EH (cell line): ENCODE results near the gene ARMH2.
"Not testable (repeated sequence)": the region's sequence is repeated elsewhere in the genome, so short reads cannot be mapped to it uniquely, and the experiment has no call there.

Experiments used
- DNase-seq: peaks from one replicate; pipeline ENCODE4 v3.0.0-alpha.2; 2015; ENCODE audit warnings: low read depth

Gene ARMH2

DNA sequence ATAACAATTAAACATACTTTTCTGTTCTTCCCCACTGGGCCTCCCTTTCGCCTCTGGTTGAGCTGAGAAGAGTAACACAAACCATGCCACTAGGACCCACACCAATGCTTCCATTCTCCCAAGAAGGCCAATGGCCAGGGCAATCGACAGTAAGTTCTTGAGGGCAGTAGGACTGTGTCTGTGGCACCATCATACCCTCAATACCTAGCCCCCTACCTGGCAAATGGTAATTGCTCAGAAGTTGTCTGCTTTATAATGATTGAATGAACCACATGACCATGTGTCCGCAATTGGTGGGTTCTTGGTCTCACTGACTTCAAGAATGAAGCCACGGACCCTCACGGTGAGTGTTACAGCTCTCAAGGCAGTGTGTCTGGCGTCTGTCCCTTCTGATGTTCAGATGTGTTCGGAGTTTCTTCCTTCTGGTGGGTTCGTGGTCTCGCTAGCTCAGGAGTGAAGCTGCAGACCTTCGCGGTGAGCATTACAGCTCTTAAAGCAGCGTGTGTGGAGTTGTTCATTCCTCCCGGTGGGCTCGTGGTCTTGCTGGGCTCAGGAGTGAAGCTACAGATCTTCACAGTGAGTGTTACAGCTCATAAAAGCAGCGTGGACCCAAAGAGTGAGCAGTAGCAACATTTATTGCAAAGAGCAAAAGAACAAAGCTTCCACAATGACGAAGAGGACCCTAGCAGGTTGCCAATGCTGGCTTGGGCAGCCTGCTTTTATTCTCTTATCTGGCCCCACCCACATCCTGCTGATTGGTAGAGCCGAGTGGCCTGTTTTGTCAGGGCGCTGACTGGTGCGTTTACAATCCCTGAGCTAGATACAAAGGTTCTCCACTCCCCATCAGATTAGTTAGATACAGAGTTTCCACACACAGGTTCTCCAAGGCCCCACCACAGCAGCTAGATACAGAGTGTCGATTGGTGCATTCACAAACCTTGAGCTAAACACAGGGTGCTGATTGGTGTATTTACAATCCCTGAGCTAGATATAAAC is 33.6 kb downstream of the ARMH2 start:
- DNase-seq, result not testable (repeated sequence)

DNA sequence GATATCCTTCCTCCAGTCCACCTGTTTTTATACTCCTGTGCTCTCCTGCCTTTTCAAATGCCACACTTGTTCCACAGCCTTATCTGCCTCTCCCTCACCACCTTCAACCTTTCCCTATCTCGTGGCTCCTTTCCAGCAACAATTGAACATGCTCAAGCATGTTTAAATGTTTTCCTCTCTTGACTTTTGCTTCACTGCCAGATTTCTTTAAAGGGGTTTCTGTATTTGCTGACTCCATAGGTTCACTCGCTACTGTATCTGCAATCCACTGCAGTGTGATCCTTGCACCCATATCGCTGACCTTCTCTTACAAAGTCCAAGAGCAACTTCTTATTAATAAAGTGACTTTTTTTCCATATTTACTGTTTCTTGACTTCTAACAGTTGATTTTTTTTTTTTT is 35.1 kb downstream of the ARMH2 start:
- DNase-seq, result no peak

DNA sequence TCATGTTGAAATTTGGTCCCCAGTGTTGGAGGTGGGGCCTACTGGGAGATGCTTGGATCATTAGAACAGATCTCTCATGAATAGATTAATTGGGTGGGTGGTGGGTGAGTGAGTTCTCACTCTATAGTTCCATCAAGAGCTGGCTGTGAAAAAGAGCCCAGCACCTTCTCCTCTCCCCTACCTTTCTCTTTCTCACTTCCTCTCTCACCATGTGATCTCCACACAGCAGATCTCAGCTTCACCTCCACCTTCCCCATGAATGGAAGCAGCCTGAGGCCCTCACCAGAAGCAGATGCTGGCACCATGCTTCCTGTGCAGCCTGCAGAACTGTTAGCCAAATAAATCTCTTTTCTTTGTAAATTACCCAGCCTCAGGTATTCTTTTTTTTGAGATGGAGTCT is 36.9 kb downstream of the ARMH2 start:
- DNase-seq, result no peak

DNA sequence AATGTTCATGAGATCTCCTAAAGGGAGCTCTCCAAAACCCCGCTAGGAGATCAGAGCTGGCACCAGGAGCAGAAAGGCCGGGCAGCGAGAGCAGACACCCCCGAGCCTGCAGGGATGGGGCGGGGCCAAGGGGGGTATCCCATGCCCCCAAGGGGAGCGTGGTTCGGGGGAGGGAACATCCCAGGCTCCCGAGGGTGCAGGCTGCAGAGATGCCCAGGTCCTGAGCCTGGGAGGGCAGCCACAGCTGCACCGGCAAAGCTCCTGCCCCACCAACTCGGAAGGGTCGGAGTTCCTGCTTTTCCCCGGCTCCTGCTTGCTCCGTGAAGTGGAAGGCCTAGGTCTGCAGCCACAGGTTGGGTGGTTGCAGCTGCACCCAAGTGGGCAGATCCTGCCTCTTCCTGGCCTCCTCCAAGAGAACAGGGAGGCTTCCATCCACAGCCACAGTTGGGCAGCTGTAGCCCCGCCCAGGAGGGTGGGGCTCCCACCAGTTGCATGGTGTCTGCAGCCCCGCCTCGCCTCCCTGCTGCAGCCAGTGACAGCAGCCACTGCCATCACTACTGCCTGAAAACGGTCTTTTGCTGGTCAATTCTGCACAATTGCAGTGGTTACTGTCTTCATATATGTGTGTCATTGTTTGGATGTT is 37.4 kb downstream of the ARMH2 start:
- peak; percentile 34 for DNase-seq

GRCh38 chr6:24760210-24760609 is 38.5 kb downstream of the ARMH2 start:
- no peak for DNase-seq

DNA sequence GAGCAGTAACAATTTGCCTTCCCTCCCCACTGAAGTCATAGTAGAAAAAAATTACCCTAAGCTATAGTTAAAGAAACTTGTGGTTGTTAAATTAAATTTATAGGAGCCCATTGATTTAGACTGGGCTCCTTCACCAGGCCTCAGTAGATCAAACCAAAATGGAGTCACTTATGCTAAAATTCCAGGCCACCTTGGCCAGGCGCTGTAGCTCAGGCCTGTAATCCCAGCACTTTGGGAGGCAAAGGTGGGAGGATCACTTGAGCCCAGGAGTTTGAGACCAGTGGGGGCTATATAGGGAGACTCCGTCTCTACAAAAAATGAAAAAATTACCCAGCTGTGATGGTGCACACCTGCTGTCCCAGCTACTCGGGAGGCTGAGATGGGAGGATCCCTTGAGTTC is 39.0 kb downstream of the ARMH2 start:
- no peak for DNase-seq

DNA sequence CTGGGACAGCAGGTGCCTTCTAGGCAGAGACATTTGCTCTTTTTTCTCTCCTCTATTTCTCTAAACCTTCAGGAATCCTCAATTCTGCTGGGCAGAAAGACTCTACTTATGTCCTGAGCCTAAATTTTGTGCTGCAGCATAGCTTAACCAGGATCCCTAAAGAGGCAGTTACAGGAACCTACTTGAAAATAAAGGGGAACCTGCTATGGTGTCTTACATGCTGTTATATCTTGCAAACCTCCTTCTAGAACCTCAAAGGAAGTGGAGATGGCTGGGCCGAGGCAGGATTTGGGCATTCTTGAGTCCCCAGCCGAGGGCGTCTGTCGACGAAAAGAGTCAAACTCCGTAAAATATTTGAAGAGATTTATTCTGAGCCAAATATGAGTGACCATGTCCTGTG is 41.1 kb downstream of the ARMH2 start:
- no peak for DNase-seq

- DNase-seq, result no peak
Observed at GRCh38 chr6:24755279-24755678, 43.4 kb downstream of the ARMH2 start.

DNA sequence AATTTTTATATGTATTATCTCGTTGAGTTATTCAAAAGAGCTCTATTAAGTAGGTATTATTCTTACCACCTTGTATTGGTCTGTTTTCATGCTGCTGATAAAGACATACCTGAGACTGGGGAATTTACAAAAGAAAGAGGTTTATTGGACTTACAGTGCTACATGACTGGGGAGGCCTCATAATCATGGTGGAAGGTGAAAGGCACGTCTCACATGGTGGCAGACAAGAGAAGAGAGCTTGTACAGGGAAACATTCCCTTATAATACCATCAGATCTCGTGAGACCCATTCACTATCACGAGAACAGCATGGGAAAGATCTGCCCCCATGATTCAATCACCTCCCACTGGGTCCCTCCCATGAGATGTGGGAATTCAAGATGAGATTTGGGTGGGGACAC is 44.3 kb downstream of the ARMH2 start:
- DNase-seq, result not testable (repeated sequence)

DNA sequence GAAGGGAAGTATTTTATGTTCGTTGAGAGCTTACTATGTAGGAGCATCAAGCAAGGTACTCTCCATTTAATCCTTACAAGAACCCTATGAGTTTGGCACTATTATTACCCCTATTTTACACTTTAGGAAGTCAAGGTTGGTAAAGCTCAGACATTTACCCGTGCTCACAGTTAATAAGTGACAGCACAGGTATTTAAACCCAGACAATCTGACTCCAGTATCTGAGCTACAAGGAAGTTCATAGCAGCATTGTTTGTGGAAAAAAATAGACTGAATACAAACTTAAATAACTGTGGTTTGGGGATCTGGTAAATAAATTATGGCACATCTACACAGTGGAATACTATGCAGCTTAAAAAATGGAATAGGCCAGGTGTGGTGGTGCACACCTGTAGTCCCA is 45.2 kb downstream of the ARMH2 start:
- no peak for DNase-seq

GRCh38 chr6:24752917-24753492 is 45.7 kb downstream of the ARMH2 start:
- peak; percentile 35 for DNase-seq

- no peak for DNase-seq
Observed at GRCh38 chr6:24752503-24752902, 46.2 kb downstream of the ARMH2 start.

DNA sequence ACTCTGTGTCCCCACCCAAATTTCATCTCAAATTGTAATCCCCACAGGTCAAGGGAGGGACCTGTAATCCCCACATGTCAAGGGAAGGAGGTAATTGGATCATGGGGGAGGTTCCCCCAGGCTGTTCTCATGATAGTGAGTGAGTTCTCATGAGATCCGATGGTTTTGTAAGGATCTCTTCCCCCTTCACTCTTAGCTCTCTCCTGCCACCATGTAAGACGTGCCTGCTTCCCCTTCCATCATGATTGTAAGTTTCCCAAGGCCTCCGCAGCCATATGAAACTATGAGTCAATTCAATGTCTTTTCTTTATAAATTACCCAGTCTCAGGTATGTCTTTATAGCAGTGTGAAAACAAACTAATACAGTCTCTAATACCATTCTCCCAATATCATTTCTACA is 47.8 kb downstream of the ARMH2 start:
- DNase-seq, result not testable (repeated sequence)

DNA sequence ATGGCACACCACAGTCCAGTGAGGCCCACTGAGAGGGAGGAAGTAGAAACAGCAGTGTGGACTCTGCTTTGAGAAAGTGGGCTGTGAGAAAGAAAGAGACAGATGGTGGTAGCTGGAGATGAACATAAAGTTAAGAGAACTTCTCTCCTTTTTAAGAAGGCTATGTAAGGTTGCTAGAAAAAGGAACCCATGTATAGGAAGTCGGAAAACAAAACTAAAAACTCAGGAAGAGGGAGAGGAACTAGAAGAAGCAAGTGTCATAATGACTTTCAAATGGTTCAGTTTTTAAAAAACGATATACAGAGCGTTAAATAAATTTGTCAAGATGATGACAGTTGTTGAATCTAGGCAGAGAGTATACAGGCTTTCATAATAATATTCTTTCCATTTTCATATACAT is 49.4 kb downstream of the ARMH2 start:
- no peak for DNase-seq
